Measurements from ENCODE around the gene CD160.
A peak's percentile ranks its signal among the peaks of the same experiment; 100 is the strongest.
"Not testable (repeated sequence)": the region's sequence is repeated elsewhere in the genome, so short reads cannot be mapped to it uniquely, and the experiment has no call there.

CD160 gene

GRCh38 chr1:145710291-145711027 is 8.8 kb upstream of the CD160 start:
- ATAC-seq: no peak

GRCh38 chr1:145711213-145711651 is 8.1 kb upstream of the CD160 start:
- ATAC-seq: no peak

- no peak for ATAC-seq
Observed at GRCh38 chr1:145714524-145715111, 4.7 kb upstream of the CD160 start.

GRCh38 chr1:145716641-145717345 is 2.5 kb upstream of the CD160 start:
- no peak for ATAC-seq

GRCh38 chr1:145717833-145718232 is 1.5 kb upstream of the CD160 start:
- ATAC-seq: no peak

- ATAC-seq: not testable (repeated sequence)
Observed at GRCh38 chr1:145718465-145718864, 834 bp upstream of the CD160 start.

- ATAC-seq: no peak
Observed at GRCh38 chr1:145720556-145720877, 1.2 kb downstream of the CD160 start.

- ATAC-seq: peak; percentile 74 to 81
Observed at GRCh38 chr1:145720878-145721671, 1.8 kb downstream of the CD160 start.

- ATAC-seq: not testable (repeated sequence)
Observed at GRCh38 chr1:145726193-145726592, 6.9 kb downstream of the CD160 start.

- ATAC-seq: no peak
Observed at GRCh38 chr1:145729196-145729595, 9.9 kb downstream of the CD160 start.

GRCh38 chr1:145729666-145730436 is 10.6 kb downstream of the CD160 start:
- ATAC-seq: no peak

GRCh38 chr1:145730467-145730866 is 11.2 kb downstream of the CD160 start:
- ATAC-seq: no peak

GRCh38 chr1:145730900-145731299 is 11.6 kb downstream of the CD160 start:
- no peak for ATAC-seq

- no peak for ATAC-seq
Observed at GRCh38 chr1:145736191-145736590, 16.9 kb downstream of the CD160 start.

GRCh38 chr1:145740269-145740668 is 21.0 kb downstream of the CD160 start:
- no peak for ATAC-seq

GRCh38 chr1:145747398-145748247 is 28.3 kb downstream of the CD160 start:
- ATAC-seq: no peak

- no peak for ATAC-seq
Observed at GRCh38 chr1:145750426-145750825, 31.1 kb downstream of the CD160 start.

GRCh38 chr1:145751491-145752037 is 32.3 kb downstream of the CD160 start:
- ATAC-seq: no peak

GRCh38 chr1:145757420-145757819 is 38.1 kb downstream of the CD160 start:
- no peak for ATAC-seq

GRCh38 chr1:145758116-145758515 is 38.8 kb downstream of the CD160 start:
- ATAC-seq: no peak

GRCh38 chr1:145758575-145758974 is 39.3 kb downstream of the CD160 start:
- no peak for ATAC-seq

All from activated CD4-positive, CD25-positive, alpha-beta regulatory T cell treated with anti-CD3 and anti-CD28 coated beads, Interleukin-2, amount 50 U/mL, for 24 hours (primary cell).